Right lobe of liver (tissue), 4 donors: ENCODE data around the gene PLCB4.

Experiments used
- POLR2A ChIP-seq: fragments of 450-650 bp; IDR thresholded peaks from one replicate; pipeline ENCODE4 v1.6.1; 2017; ENCODE audit warnings: antibody characterized with exemption, mild to moderate bottlenecking
- TF ChIP-seq, protein P1 (sequence below), 4 donors: fragments of 200-600 bp in 3 of 4; fragments of 450-650 bp in 1 of 4; IDR thresholded peaks; one replicate each; pipeline versions ENCODE4 v1.5.1 to v1.8.0; 2016 to 2022; ENCODE audit warnings: antibody characterized with exemption in 4 of 4, mild to moderate bottlenecking in 2 of 4
- donor health status: DM: no; HTN: no; CAD: no.
- donor health status: DM: no; HTN: no; CAD: no.
- donor health status: DM: no; HTN: yes; CAD: no.

- TF ChIP-seq, protein P1, sequence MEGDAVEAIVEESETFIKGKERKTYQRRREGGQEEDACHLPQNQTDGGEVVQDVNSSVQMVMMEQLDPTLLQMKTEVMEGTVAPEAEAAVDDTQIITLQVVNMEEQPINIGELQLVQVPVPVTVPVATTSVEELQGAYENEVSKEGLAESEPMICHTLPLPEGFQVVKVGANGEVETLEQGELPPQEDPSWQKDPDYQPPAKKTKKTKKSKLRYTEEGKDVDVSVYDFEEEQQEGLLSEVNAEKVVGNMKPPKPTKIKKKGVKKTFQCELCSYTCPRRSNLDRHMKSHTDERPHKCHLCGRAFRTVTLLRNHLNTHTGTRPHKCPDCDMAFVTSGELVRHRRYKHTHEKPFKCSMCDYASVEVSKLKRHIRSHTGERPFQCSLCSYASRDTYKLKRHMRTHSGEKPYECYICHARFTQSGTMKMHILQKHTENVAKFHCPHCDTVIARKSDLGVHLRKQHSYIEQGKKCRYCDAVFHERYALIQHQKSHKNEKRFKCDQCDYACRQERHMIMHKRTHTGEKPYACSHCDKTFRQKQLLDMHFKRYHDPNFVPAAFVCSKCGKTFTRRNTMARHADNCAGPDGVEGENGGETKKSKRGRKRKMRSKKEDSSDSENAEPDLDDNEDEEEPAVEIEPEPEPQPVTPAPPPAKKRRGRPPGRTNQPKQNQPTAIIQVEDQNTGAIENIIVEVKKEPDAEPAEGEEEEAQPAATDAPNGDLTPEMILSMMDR (IDR thresholded peaks at IDR 0.05), result no peak
- TF ChIP-seq POLR2A, result no peak
Measured at GRCh38 chr20:9424551-9424950, 355.7 kb downstream of the PLCB4 start.
